HL-60 (cell line): ENCODE results near the gene TMEM273.

ENCODE experiments used
- CTCF ChIP-seq: IDR thresholded peaks from one replicate; pipeline ENCODE4 v1.5.1; 2011; ENCODE audit warnings: low read length, control low read depth, inconsistent platforms; ENCODE audit not compliant: insufficient read depth
- POLR2AphosphoS5 ChIP-seq: IDR thresholded peaks from 2 replicates; pipeline ENCODE4 v1.6.1; 2012; ENCODE audit warnings: low read depth
- REST ChIP-seq: IDR thresholded peaks from 2 replicates; pipeline ENCODE4 v1.6.1; 2012; ENCODE audit warnings: low read depth; ENCODE audit not compliant: insufficient replicate concordance
- SPI1 ChIP-seq: IDR thresholded peaks from 2 replicates; pipeline ENCODE4 v1.6.1; 2012; ENCODE audit warnings: low read depth, mild to moderate bottlenecking, borderline replicate concordance

GRCh38 chr10:49110684-49111319 lies 77.4 kb downstream of the TMEM273 start:
- TF ChIP-seq CTCF (no peak), POLR2AphosphoS5 (no peak), REST (no peak), SPI1 (no peak)
